ENCODE data around the gene ATAD3B.
"Not testable (repeated sequence)": the region's sequence is repeated elsewhere in the genome, so short reads cannot be mapped to it uniquely, and the experiment has no call there.

DNA sequence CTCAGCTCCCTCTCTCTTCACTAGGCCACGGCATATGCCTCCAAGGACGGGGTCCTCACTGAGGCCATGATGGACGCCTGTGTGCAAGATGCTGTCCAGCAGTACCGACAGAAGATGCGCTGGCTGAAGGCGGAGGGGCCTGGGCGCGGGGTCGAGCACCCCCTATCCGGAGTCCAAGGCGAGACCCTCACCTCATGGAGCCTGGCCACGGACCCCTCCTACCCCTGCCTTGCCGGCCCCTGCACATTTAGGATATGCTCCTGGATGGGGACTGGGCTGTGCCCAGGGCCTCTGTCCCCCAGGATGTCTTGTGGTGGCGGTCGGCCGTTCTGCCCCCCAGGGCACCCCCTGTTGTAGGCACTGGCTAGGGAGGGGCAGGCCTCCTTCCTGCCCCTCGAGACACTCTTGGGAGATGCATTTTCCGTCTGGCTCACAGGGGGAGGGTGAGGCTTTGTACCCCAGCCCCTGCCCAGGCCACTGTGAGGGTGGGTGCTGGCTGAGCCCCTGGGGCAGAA lies 24.0 kb downstream of the ATAD3B start:
- TF ChIP-seq, protein P1, sequence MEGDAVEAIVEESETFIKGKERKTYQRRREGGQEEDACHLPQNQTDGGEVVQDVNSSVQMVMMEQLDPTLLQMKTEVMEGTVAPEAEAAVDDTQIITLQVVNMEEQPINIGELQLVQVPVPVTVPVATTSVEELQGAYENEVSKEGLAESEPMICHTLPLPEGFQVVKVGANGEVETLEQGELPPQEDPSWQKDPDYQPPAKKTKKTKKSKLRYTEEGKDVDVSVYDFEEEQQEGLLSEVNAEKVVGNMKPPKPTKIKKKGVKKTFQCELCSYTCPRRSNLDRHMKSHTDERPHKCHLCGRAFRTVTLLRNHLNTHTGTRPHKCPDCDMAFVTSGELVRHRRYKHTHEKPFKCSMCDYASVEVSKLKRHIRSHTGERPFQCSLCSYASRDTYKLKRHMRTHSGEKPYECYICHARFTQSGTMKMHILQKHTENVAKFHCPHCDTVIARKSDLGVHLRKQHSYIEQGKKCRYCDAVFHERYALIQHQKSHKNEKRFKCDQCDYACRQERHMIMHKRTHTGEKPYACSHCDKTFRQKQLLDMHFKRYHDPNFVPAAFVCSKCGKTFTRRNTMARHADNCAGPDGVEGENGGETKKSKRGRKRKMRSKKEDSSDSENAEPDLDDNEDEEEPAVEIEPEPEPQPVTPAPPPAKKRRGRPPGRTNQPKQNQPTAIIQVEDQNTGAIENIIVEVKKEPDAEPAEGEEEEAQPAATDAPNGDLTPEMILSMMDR (IDR thresholded peaks at IDR 0.05) = not testable (repeated sequence)
- TF ChIP-seq POLR2A (IDR thresholded peaks at IDR 0.05) = not testable (repeated sequence)
